22Rv1 (cell line): ENCODE data around the gene USP12.

Experiments used
- CTCF ChIP-seq: fragments of 450-650 bp; IDR thresholded peaks from 2 replicates; pipeline ENCODE4 v1.5.1; 2017; ENCODE audit warnings: mild to moderate bottlenecking
- ZFX ChIP-seq: fragments of 450-650 bp; IDR thresholded peaks from 2 replicates; pipeline ENCODE4 v1.6.1; 2017; ENCODE audit warnings: antibody characterized with exemption, borderline replicate concordance

GRCh38 chr13:27101289-27101688 lies 70.3 kb downstream of the USP12 start:
- TF ChIP-seq CTCF, result no peak
- no peak for TF ChIP-seq ZFX
